IPS-18a (cell line): ENCODE measurements around the gene SPACA5.
"Not testable (repeated sequence)": the region's sequence is repeated elsewhere in the genome, so short reads cannot be mapped to it uniquely, and the experiment has no call there.

Experiments used
- H3K27ac ChIP-seq: one replicate; pipeline ENCODE4 v1.5.1; 2013; ENCODE audit warnings: low read length
- H3K27me3 ChIP-seq: one replicate; pipeline ENCODE4 v1.6.1; 2013; ENCODE audit warnings: mild to moderate bottlenecking, low read length; ENCODE audit not compliant: control insufficient read depth, insufficient read depth
- H3K36me3 ChIP-seq: one replicate; pipeline ENCODE4 v1.6.1; 2013; ENCODE audit warnings: low read depth, low read length; ENCODE audit not compliant: control insufficient read depth
- H3K4me1 ChIP-seq: one replicate; pipeline ENCODE4 v1.6.1; 2013; ENCODE audit warnings: low read depth, low read length; ENCODE audit not compliant: control insufficient read depth
- H3K4me3 ChIP-seq: one replicate; pipeline ENCODE4 v1.5.1; 2013; ENCODE audit warnings: low read length
- H3K9ac ChIP-seq: one replicate; pipeline ENCODE4 v1.6.1; 2013; ENCODE audit warnings: mild to moderate bottlenecking, low read length, moderate library complexity
- H3K9me3 ChIP-seq: one replicate; pipeline ENCODE4 v1.6.1; 2013; ENCODE audit warnings: low read depth, low read length; ENCODE audit not compliant: control insufficient read depth

The SPACA5 gene

GRCh38 chrX:48001260-48001659 lies 5.5 kb upstream of the SPACA5 start:
- H3K36me3 ChIP-seq: no peaks in the 10 kb centered on the region
- no peak overlapping the region for H3K27ac ChIP-seq
- H3K9me3 ChIP-seq: peaks cover 2% of the 10 kb centered on the region
- H3K4me3 ChIP-seq: no peak overlapping the region
- no peaks in the 10 kb centered on the region for H3K4me1 ChIP-seq
- no peaks in the 10 kb centered on the region for H3K27me3 ChIP-seq
- no peak overlapping the region for H3K9ac ChIP-seq

GRCh38 chrX:48002319-48002718 lies 4.5 kb upstream of the SPACA5 start:
- Histone ChIP-seq H3K4me3 (peak overlapping the region; percentile 9), H3K27me3 (no peaks in the 10 kb centered on the region), H3K27ac (no peak overlapping the region), H3K4me1 (no peaks in the 10 kb centered on the region), H3K9ac (no peak overlapping the region), H3K36me3 (no peaks in the 10 kb centered on the region), H3K9me3 (peaks cover under 1% of the 10 kb centered on the region)

GRCh38 chrX:48002929-48003328 lies 3.9 kb upstream of the SPACA5 start:
- Histone ChIP-seq H3K4me1 (no peaks in the 10 kb centered on the region), H3K36me3 (no peaks in the 10 kb centered on the region), H3K27me3 (no peaks in the 10 kb centered on the region), H3K9me3 (no peaks in the 10 kb centered on the region), H3K27ac (no peak overlapping the region), H3K4me3 (peak overlapping the region; percentile 88), H3K9ac (peak overlapping the region; percentile 73)

- Histone ChIP-seq H3K27ac (peak overlapping the region; percentile 45), H3K36me3 (no peaks in the 10 kb centered on the region), H3K9ac (peak overlapping the region; percentile 73), H3K9me3 (no peaks in the 10 kb centered on the region), H3K27me3 (no peaks in the 10 kb centered on the region), H3K4me1 (no peaks in the 10 kb centered on the region), H3K4me3 (peak overlapping the region; percentile 88)
Observed at GRCh38 chrX:48003367-48003757, 3.4 kb upstream of the SPACA5 start.

GRCh38 chrX:48003758-48004457 lies 2.9 kb upstream of the SPACA5 start, which contains the start of gene ZNF182:
TSS of gene ZNF182 (minus strand) at chrX:48003989. CDS start at chrX:48002609, 1,380 bp downstream.
- Histone ChIP-seq H3K9ac (peak within 1 kb of the TSS; percentile 73), H3K36me3 (no peaks in the 10 kb centered on the region), H3K4me1 (no peaks in the 10 kb centered on the region), H3K9me3 (no peaks in the 10 kb centered on the region), H3K27ac (peak within 1 kb of the TSS; percentile 45), H3K27me3 (no peaks in the 10 kb centered on the region), H3K4me3 (peak within 1 kb of the TSS; percentile 88)

- not testable (repeated sequence) for H3K4me1 ChIP-seq, H3K9ac ChIP-seq, H3K27ac ChIP-seq, H3K36me3 ChIP-seq, H3K27me3 ChIP-seq, H3K9me3 ChIP-seq, H3K4me3 ChIP-seq
Observed at GRCh38 chrX:48009445-48009960, 2.7 kb downstream of the SPACA5 start.

GRCh38 chrX:48016583-48017310 lies 10.0 kb downstream of the SPACA5 start:
- H3K4me3 ChIP-seq, H3K4me1 ChIP-seq, H3K36me3 ChIP-seq, H3K27me3 ChIP-seq, H3K27ac ChIP-seq, H3K9me3 ChIP-seq, H3K9ac ChIP-seq: not testable (repeated sequence)

- not testable (repeated sequence) for H3K4me3 ChIP-seq, H3K9me3 ChIP-seq
Observed at GRCh38 chrX:48019892-48020291, 13.1 kb downstream of the SPACA5 start.

GRCh38 chrX:48020472-48020871 lies 13.7 kb downstream of the SPACA5 start:
- not testable (repeated sequence) for H3K9me3 ChIP-seq, H3K4me1 ChIP-seq, H3K36me3 ChIP-seq, H3K9ac ChIP-seq, H3K27ac ChIP-seq, H3K27me3 ChIP-seq
- H3K4me3 ChIP-seq: peak overlapping the region; percentile 76

More at GRCh38 chrX:48019892-48020291, 13.1 kb downstream of the SPACA5 start:
- H3K4me1 ChIP-seq, H3K9ac ChIP-seq, H3K27me3 ChIP-seq, H3K36me3 ChIP-seq, H3K27ac ChIP-seq: not testable (repeated sequence)

GRCh38 chrX:48021026-48021900 lies 14.5 kb downstream of the SPACA5 start:
- peak overlapping the region; percentile 94 for H3K9ac ChIP-seq

GRCh38 chrX:48022100-48022499 lies 15.3 kb downstream of the SPACA5 start:
- Histone ChIP-seq H3K4me1 (no peaks in the 10 kb centered on the region), H3K27me3 (no peaks in the 10 kb centered on the region), H3K4me3 (peak overlapping the region; percentile 76), H3K27ac (no peak overlapping the region), H3K9me3 (peaks cover 7% of the 10 kb centered on the region), H3K36me3 (no peaks in the 10 kb centered on the region), H3K9ac (no peak overlapping the region)

More at GRCh38 chrX:48021026-48021900, 14.5 kb downstream of the SPACA5 start:
- H3K4me1 ChIP-seq: no peaks in the 10 kb centered on the region
- peak overlapping the region; percentile 93 for H3K27ac ChIP-seq
- peaks cover 5% of the 10 kb centered on the region for H3K9me3 ChIP-seq
- H3K4me3 ChIP-seq: peak overlapping the region; percentile 76
- no peaks in the 10 kb centered on the region for H3K36me3 ChIP-seq
- no peaks in the 10 kb centered on the region for H3K27me3 ChIP-seq
